Activated CD4-positive, CD25-positive, alpha-beta regulatory T cell treated with anti-CD3 and anti-CD28 coated beads, Interleukin-2, amount 50 U/mL, for 72 hours (primary cell): ENCODE data around the gene GRP.

Experiments used
- DNase-seq: peaks from one replicate; pipeline ENCODE4 v3.0.0; 2021

GRP gene

DNA sequence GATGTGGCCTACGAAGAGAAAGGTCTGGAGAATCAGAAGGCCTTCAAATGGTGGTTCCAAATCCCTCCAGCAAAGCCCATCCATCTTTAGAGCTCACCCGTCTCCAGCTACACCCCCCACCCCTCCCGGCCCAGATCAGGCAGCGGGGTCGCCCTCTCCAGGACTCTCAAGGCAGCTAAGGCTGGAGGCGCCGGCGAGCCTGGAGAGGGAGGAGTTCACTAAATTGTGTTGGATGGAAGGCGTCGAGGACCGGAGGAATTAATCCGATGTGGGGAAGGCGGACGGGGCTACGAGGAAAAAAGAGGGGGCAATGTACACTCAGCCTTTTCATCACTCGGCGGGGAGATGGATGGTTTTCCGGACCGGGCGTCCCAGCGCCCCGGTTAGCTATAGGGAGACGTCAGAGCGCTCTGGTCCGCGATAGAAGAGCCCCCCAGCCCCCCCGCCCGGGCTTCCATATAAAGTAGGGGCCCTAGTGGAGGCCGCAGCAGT, at the start of gene GRP:
Gene GRP (plus strand): TSS at position 487 of the 492 bp plus-strand sequence. CDS start 108 bp downstream, outside the sequence.
- DNase-seq, result no peak

DNA sequence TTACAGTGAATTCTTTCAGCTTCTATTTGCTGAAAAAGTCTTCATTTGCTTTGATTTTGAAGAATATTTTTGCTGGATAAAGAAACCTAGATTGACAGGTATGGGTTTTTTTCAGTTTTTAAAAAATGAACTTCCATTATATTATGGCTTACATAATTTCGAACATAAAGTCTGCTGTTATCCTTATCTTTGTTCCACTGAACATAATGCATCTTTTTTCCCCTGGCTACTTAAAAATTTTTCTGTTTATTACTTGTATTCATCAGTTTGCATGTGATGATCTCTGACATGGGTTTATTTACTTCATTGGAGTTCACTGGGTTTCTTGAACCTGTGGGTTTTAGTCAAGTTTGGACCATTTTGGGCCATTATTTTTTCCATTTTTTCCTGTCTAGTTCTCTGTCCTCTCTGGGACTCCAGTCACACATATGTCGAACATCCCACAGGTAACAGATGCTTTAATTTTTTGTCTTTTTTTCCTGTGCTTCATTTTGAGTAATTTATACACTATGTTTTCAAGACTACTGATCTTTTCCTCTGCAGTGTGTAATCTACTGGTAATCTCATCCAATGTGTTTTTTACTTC, 47.2 kb upstream of the GRP start:
- no peak for DNase-seq

DNA sequence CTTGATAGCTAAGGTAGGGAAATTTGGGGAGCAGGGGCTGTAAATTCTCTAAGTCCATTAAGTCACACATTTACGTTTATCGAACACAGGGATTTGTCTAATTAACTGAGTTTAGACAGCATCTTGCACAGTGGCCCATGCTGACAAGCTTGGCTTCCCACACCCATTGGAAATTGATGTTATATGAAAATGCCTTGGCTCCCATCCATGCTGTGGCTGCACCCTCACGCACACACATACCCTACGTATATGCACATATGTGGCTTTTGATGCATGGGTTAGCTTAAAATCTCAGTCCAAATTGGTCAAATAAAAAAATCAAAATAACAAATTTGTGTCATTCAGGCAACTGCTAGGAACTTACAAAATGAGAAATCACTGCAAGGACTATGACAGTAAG, 42.5 kb upstream of the GRP start:
- no peak for DNase-seq

DNA sequence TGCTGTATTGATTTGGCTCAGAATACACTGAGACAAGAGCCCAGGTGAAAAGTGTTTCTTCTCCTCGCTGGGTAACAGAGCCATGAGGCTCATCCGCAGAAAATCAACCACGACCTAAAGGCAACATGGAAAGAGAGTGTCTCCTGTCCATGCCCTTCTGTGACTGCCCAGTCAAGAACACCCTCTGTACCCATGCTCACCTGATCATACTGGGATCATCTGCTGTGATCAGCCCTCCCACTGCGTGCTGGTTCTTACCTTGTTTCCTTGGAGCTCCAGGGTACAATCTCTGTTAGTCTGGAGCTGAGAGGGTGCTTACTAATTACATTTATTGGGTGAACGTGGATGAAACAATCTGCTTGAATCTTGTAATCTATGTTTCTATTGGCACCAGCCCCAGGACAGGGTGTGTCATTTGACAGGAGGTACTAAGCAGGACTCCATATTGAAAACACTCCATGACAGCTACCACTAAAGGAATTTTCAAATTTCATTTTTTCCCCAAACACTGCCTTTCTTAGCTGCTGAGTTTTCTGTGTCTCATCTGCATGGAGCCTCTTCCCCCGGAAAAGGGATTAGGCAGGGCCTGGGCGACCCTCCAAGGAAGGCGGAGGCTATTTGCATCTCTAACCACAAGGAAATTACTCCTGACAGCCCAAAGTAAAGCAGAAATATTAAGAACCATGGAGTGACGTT, 39.7 kb upstream of the GRP start:
- no peak for DNase-seq

DNA sequence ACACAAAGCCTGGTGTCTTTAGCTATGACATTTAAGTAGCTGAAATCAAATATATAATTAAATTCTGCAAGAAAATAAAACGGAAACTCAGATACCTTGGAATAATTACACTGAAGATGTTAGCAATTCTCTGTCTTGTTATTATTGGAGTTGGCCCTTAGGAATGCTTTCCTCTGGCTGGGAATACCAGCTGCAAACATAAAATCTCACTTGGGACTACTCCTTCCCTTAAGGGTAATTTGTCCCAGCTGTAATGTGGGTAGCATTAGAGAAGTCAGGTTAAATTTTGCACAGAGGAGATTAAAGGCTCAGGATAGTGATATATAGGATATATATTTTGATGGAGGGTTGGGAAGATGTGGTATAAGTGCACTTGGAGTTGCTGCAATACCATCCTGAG, 37.3 kb upstream of the GRP start:
- DNase-seq, result no peak

DNA sequence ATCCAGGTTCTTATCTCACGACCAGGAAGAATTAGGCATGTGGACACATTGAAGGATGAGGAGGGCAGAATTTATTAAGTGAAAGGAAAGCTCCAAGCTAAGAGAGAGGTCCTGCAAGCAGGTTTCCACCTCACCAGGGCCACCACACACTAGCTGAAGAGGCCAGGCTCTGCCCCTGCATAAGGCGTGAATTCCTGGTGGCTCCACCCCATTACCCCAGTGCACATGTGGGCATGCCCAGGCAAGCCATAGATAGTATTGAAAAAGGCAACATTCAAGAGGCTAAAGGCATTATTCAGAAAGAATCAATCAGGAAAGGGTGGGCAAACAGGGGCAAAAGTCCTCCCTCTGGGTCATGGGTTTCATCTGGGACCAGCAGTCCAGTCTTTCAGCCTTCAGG, 30.9 kb upstream of the GRP start:
- no peak for DNase-seq

DNA sequence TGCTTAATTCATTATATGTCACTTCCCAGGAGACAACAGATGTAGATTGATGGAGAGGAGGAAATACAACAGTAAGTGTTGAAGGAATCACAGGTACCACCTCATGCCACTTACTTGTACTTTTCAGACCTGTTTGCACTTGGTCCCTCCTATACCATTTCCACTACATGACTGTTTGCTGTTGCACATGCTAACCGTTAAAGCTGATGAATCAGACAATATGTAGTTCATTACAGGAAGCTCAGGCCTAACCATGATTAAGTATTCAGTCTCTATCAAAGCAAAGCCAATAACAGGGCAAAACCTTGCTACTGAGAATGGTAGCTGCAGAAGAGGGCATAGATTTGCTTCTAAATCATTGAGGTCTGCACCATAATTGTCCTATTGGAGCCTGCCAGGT, 30.2 kb upstream of the GRP start:
- no peak for DNase-seq

DNA sequence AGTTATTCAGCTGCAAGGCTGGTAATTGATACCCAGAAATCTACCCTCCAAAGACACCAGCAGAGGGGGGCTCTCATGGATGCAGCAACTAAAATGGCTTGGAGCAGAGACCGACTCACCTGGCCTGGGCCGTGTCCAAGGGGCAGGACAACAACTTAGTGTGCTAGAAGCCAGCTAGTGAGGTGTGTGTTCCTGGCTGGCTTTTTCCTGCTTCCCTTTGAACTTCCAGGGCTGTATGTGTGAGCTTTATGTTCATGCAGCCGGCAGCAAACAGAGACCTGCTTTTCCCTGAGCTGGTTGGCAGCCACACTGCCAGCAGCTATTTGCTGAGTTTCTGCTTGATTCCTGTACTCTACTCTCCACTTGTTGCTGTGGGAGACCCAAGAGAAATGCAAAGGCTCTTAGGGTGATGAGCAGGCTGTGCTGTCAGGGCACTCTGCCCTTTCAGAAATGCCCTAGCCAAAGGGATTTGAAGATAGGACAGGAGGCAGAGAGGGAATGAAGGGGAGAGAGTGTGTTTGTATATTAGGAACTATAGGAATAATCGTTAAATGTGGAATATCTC, 23.7 kb upstream of the GRP start:
- no peak for DNase-seq

DNA sequence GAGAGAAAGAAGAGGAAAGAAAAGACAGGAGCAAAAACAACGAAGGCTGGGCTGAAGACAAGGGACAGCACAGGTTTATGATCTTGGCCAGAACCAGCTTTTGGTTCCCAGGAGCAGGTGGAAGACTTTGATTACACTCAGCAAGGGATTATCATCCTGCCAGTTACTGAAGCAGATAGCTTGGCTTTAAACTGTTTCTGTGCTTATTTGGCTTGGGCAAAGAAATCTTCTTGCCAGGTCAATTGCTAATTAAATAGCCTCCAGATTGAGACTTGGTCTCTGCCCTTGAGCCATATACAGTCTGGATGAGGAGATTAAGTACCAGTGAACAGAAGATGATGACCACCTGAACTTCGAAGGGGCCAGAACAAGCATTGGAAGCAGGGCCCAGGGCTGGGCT, 22.3 kb upstream of the GRP start:
- no peak for DNase-seq

DNA sequence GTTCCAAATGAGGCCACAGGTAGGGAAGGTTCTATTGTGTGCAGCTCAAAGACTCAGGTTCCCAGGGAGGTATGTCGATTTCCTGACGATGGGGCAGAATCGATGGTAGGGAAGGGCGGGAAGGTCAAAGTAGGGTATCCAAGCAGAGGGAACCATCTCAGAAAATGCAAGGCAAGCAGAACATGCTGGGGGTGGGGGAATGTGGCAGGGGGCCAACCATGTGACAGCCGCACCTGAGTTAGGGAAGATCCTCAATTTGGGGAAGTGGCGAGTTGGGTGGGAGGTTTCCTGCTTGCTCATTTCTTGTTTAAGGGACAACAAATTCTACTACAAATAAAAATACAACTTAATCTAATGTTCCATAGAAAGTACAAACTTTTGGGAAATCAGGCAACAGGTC, 21.7 kb upstream of the GRP start:
- DNase-seq, result no peak

DNA sequence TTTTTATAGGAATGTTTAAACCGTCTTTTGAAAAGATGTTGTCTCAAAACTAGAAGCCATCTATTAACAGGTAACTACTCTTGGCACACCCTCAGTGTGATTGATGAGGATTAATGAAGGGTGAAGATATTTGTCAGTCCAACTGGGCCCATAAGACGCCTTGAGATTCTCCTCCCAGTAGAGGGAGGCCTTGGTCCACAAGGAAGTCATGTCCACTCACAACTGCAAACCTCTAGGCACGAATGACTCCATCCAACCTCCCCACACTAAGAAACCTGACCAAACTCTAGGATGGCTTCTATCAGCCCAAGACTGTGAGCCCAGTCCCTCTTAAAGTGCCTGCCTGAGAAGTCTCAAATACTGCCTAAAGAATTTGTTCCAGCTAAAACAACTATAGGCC, 19.2 kb upstream of the GRP start:
- DNase-seq, result no peak

DNA sequence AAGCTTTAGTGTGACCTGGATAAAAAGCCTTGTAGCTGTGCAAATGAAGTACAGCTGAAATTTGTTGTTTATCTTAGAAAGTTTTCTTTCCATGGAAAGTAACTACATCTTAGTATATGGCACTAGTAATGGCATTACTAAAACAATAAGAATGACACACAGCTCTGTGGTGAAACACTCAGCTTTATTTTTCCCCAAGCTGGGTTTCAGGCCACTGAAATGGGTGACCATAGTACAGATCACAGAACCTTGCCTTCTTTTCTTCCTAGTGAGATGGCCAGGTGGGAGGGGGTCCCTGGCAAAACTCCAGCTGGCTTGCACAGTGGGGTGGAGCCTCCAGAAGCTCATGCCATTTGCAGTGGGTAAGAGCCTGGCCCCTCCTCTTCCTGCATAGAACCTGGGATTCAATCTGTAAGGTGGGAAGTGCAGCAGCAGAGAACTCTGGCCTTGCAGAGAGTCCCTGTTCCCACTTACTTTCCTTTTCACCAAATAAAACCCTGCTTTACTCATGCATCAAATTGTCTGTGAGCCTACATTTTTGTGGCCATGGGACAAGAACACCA, 17.6 kb upstream of the GRP start:
- no peak for DNase-seq

DNA sequence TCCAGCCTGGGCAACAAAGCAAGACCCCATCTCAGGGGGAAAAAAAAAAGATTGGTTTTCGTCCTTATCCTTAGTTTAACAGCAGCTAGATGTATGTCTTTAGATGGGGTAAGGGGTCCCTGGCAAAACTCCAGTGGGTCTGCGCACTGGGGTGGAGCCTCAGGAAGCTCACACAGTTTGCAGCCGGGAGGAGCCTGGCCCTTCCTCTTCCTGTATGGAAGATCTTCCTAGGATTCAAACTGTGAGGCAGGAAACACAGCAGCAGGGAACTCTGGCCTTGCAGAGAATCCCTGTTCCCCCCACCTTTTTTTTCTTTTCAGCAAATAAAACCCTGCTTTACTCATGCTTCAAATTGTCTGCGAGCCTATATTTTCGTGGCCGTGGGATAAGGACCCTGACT, 12.5 kb upstream of the GRP start:
- no peak for DNase-seq

DNA sequence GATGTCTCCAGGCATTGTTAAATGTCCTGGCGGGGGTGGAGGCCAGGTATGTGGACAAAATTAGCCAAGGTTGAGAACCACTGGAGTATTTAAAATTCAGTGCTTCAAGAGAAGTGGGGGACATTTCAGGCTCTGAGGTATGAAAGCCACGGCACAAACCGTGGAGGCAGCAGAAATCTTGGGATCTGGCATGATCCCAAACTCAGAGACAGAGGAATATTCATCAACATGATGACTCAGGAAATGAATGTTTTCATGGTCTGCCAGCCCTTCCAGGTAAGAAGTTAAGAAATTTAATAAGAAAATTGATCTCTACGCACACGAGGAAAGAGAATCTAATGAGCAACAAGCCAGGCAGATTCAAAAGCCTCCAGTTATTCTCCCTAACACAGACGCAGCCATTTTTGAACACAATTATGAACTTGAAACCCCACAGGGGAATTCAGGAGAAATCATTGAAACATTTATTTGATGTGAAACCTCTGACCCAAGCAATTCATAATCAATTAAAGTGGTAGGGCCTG, 11.3 kb upstream of the GRP start:
- DNase-seq, result no peak

DNA sequence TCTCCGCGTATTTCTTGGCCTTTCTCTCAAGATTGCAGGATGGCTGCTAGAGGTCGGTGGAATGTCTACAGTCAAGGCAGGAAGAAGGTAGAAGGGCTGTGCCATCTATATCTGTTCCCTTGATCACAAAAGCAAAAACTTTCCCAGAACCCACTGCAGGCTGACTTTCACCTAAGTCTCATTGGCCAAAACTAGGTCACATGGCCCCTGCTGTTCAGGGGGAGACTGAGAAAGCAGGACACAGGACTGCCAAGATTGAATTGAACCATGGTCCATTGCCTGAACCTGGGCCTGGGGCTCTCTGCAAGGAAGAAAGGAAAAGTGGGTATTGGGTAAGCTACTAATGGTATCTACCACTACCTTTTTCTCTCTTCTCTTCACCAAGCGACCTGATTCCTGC, 9.7 kb upstream of the GRP start:
- no peak for DNase-seq

DNA sequence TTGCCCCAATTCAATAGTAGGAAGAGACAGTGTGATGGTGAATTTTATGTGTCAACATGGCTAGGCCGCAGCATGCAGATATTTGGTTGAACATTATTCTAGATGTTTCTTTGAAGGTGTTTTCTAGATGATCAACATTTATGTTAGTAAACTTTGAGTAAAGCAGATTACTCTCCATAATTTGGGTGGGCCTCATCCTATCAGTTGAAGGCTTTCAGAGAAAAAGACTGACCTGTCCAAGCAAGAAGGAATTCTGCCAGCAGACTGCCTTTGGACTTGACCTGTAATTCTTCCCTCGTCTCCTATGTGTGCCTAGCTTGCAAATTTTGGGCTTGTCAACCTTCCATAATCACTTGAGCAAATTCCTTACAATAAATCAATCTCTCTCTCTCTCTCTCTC, 8.3 kb upstream of the GRP start:
- no peak for DNase-seq

DNA sequence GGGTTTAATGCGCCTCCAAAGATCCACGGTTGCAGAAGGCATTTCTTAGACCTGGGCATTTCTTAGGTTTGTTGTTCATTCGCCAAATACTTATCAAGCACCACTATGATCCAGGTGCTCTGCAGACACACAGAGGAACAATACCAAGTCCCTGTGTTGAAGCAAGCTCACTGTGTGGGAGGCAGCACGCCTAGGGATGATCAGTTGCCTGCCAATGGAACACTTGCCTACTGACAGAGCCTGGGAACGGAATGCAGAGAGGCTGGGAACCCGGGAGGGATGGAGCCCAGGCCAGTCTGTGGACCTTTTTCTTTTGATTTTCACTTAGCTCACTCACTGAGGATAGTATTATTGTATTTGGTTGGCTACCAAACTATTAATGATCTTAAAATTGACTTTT, 1.9 kb upstream of the GRP start:
- DNase-seq, result no peak

DNA sequence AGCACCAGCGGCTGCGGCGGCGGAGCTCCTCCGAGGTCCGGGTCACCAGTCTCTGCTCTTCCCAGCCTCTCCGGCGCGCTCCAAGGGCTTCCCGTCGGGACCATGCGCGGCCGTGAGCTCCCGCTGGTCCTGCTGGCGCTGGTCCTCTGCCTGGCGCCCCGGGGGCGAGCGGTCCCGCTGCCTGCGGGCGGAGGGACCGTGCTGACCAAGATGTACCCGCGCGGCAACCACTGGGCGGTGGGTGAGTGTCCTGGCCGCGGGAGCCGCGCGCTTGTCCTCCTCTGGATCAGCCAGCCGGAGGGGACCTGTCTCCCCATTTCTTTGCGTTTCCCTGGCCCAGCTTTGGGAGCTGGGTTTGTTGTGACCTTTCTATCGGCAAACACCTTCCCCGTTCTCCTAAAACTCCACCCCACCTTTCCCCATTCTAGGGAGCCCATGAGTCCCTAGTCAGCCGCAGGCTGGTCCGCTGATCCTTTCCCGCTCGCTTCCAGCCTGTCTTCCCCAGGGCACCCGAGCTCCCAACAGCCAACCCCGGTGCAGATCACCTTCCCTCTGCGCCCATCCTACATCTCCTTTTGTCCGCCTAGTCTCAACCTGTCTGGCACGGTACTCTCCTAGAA, 316 bp downstream of the GRP start:
- no peak for DNase-seq

DNA sequence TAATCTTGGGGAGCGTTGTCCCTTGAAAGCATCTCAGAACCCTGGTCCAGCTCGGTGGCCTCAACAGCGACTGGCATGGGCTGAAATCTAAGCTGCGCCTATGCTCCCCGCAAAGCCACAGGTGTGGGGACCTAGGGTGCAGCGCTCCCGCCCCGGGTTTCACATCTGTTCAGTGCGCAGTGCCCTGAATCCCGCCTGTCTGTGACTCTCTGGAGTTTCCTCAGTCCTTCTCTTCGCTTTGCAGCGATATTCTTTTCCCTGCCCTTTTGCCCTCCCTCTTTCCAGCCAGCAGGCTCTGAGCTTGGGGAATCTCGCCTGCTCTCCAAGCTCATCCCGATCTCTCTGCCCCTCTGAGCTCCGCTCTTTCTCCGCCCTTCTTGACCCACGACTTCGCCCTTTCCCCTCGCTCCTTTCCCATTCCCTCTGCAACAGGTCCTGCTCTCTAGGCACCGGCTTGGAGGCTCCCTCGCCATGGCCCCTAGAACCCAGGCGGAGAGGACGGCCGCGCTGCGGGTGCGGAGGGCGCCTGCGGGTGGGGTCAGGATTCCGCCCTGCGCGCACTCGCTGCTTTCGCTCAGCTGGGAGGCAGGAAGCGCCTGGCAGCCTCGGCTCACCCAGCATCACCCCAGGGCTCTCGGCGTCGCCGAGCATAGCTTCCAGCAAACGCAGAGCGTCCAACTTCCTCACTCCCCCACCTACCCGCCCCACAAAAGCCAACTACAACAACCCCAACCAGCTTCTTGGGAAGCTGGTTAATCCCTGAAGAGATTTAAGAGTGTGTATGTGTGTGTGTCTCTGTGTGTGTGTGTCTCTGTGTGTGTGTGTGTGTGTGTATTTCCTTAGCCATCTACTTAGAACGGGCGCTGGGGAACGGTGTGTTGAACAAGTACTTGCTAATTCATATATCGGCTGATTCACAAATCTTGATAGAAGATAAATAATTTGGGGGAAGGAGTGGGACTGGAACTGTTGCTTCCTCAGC, 1.1 kb downstream of the GRP start:
- no peak for DNase-seq

DNA sequence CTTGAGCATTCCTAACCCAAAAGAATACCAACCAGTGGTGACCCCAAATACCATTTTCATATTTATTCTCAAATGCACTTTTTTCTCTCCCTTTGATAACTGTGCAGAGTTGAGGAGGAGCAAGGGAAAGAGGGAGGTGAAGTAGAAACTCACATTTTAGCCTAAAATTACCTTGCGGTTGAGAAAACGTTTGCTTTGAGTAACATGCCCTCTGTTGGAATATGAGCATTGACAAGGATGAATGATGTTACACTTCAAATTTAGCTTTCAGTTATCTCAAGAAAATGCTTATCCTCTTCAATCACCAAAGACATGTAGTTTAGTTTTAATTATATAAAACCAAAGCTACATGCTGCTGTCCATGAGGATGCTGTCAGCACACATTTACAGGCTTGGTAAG, 2.4 kb downstream of the GRP start:
- no peak for DNase-seq

DNA sequence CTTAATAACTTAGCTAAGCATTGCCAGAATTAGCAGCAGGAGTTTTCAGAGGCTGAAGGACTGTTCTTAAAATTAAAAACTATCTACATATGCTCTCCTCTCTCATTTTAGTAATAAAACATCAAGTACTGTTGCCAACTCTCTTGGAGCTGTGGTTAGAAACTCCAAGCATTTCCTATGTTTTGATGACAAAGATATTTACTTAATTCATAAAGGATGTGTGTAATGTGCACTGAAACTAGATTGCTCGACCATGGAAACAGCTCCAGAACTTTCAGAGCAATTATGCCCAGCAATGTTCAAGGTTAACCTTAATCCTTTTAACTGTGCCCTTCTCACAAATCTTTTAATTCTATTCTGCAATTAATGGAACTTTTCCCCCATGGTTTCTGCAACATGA, 8.4 kb downstream of the GRP start:
- DNase-seq, result no peak

DNA sequence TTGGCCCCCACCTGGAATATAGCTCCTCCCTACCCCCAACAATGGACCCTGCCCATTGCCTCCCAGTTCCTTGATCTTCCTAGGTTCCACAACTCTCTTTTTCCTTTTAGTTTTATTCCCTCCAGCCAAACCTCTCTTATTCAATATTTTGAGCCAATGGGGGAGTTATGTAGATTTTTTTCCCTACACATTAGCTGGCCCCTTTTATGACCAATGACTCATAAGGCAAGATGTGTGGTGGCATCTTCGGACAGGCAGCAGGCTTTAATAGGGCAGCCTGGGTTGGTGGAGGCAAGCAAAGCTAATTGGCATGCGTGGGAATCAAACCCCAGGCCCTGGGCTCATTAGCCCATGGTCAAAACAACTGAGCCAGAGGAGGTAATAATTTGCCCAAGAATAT, 9.2 kb downstream of the GRP start:
- DNase-seq, result no peak
